Right cardiac atrium (tissue), 5 donors: ENCODE data around the gene ANKRD44. TPM values are rescaled to one million over a fixed set of nuclear protein-coding genes. Genes with fewer than 3 reads are reported as not detected.
"Not testable (repeated sequence)": the region's sequence is repeated elsewhere in the genome, so short reads cannot be mapped to it uniquely, and the experiment has no call there.

Experiments used
- ATAC-seq, 2 donors: fragments of 200-7000 bp; cut with Tn5 transposase; one replicate each; pipeline versions ENCODE4 v1.8.0 to v1.9.1; 2020; ENCODE audit warnings: moderate library complexity in 2 of 2, mild to moderate bottlenecking in 1 of 2
- DNase-seq, 3 donors: peaks; one replicate each; pipeline ENCODE4 v3.0.0-alpha.2; 2020
- H3K27ac ChIP-seq: one replicate; pipeline ENCODE4 v1.5.1; 2013; ENCODE audit warnings: mild to moderate bottlenecking, low read length, control low read depth, moderate library complexity
- H3K27me3 ChIP-seq: one replicate; pipeline ENCODE4 v1.6.1; 2013; ENCODE audit not compliant: control insufficient read depth, insufficient read depth
- H3K4me1 ChIP-seq: one replicate; pipeline ENCODE4 v1.6.1; 2013; ENCODE audit warnings: low read length; ENCODE audit not compliant: control insufficient read depth, insufficient read depth
- H3K4me3 ChIP-seq: one replicate; pipeline ENCODE4 v1.5.1; 2013; ENCODE audit warnings: low read length, control low read depth
- H3K9me3 ChIP-seq: one replicate; pipeline ENCODE4 v1.6.1; 2013; ENCODE audit warnings: low read length; ENCODE audit not compliant: control insufficient read depth
- WGBS: extraction: QIAGEN DNeasy Blood & Tissue Kit; methylation state at CpG from one replicate; pipeline ENCODE4 v1.1.7; 2013; 5-methylcytosine and 5-hydroxymethylcytosine counted together
- intact Hi-C, 4 donors: fragments of 100-400 bp; cut with DNase I; formaldehyde crosslinking; loops; one replicate each; pipeline versions ENCODE4 v1.11.0 to v1.14.0; 2022 to 2023
- polyA plus RNA-seq: library from polyadenylated mRNA; stranded (reverse); fragments of 200-250 nt; gene quantifications from one replicate; pipeline ENCODE4 v1.2.3, GENCODE V29; 2013
- total RNA-seq, 4 donors: library from RNA; stranded (reverse); fragmentation: NEBNext Ultra II Directional; extraction: Animal tissue kit (Norgen Biotek cat#: 25700); gene quantifications; one replicate each; pipeline ENCODE4 v1.2.1, GENCODE V29; 2021
- donor health status: healthy with polysubstance abuse.
- donor health status: DM: no; HTN: yes; CAD: no.
- donor health status: DM: no; HTN: no; CAD: no.
- donor health status: DM: no; HTN: yes; CAD: no; lungs with severe emphysema.
- donor health status: DM: yes; HTN: yes; CAD: no.

The ANKRD44 gene
- total and polyA plus RNA-seq, 5 donors: 4.8 to 18.8 (median 14.3) TPM

GRCh38 chr2:197028230-197028629 is 282.4 kb downstream of the ANKRD44 start:
- no peak overlapping the region for H3K4me3 ChIP-seq
- no peaks in the 10 kb centered on the region for H3K4me1 ChIP-seq
- no peaks in the 10 kb centered on the region for H3K9me3 ChIP-seq
- no peak overlapping the region for H3K27ac ChIP-seq
- 52% methylated on average over 4 of the region's 4 CpGs for WGBS
- no peaks in the 10 kb centered on the region for H3K27me3 ChIP-seq
- DNase-seq (no peak), ATAC-seq (no peak)
- intact Hi-C loops: no loop called here

- Histone ChIP-seq H3K4me1 (no peaks in the 10 kb centered on the region), H3K27me3 (no peaks in the 10 kb centered on the region), H3K9me3 (no peaks in the 10 kb centered on the region), H3K4me3 (no peak overlapping the region), H3K27ac (no peak overlapping the region)
- no peak for DNase-seq
- WGBS: 71% methylated on average over 2 of the region's 2 CpGs
- intact Hi-C loops: no loop called here
- no peak for ATAC-seq
These were observed 286.4 kb downstream of the ANKRD44 start for GRCh38 chr2:197024206-197024605.

GRCh38 chr2:197020921-197021320 is 289.7 kb downstream of the ANKRD44 start:
- H3K27me3 ChIP-seq, H3K27ac ChIP-seq, H3K4me3 ChIP-seq, ATAC-seq, intact Hi-C loops, H3K4me1 ChIP-seq, H3K9me3 ChIP-seq, DNase-seq: not testable (repeated sequence)
- 96% methylated on average over 2 of the region's 2 CpGs for WGBS

GRCh38 chr2:197013098-197013497 is 297.5 kb downstream of the ANKRD44 start:
- H3K27me3 ChIP-seq: no peaks in the 10 kb centered on the region
- no peaks in the 10 kb centered on the region for H3K4me1 ChIP-seq
- H3K27ac ChIP-seq: no peak overlapping the region
- DNase-seq (no peak), ATAC-seq (no peak)
- H3K9me3 ChIP-seq: no peaks in the 10 kb centered on the region
- intact Hi-C loops: loop anchor here in 1 of 4 donors (10.0 kb wide), 1 partner anchor 302 kb away; the partner anchor contains the start of gene ANKRD44
- 97% methylated on average over 2 of the region's 2 CpGs for WGBS
- no peak overlapping the region for H3K4me3 ChIP-seq

GRCh38 chr2:197011801-197012641 is 298.6 kb downstream of the ANKRD44 start:
- Histone ChIP-seq H3K9me3 (no peaks in the 10 kb centered on the region), H3K27ac (no peak overlapping the region), H3K4me1 (no peaks in the 10 kb centered on the region), H3K27me3 (no peaks in the 10 kb centered on the region), H3K4me3 (no peak overlapping the region)
- peak; percentile 74 to 81 for ATAC-seq
- no peak for DNase-seq
- WGBS: 15% methylated on average over 5 of the region's 5 CpGs
- intact Hi-C loops: loop anchor here in 1 of 4 donors (10.0 kb wide), 1 partner anchor 303 kb away; the partner anchor contains the start of gene ANKRD44

- no peak for ATAC-seq
- no peak overlapping the region for H3K4me3 ChIP-seq
- H3K27me3 ChIP-seq: no peaks in the 10 kb centered on the region
- no peaks in the 10 kb centered on the region for H3K4me1 ChIP-seq
- intact Hi-C loops: loop anchor here in 1 of 4 donors (10.0 kb wide), 1 partner anchor 304 kb away; the partner anchor contains the start of gene ANKRD44
- WGBS: 86% methylated on average over 2 of the region's 2 CpGs
- H3K27ac ChIP-seq: no peak overlapping the region
- no peak for DNase-seq
- H3K9me3 ChIP-seq: no peaks in the 10 kb centered on the region
These were observed 299.6 kb downstream of the ANKRD44 start for GRCh38 chr2:197011021-197011417.

GRCh38 chr2:197010200-197011020 is 300.2 kb downstream of the ANKRD44 start:
- intact Hi-C loops: loop anchor here in 1 of 4 donors (10.0 kb wide), 1 partner anchor 304 kb away; the partner anchor contains the start of gene ANKRD44
- H3K4me1 ChIP-seq: no peaks in the 10 kb centered on the region
- WGBS: 84% methylated on average over 23 of the region's 23 CpGs
- no peaks in the 10 kb centered on the region for H3K27me3 ChIP-seq
- H3K4me3 ChIP-seq: no peak overlapping the region
- no peaks in the 10 kb centered on the region for H3K9me3 ChIP-seq
- ATAC-seq (no peak), DNase-seq (peak in 1 of 3 donors; percentile 43)
- H3K27ac ChIP-seq: no peak overlapping the region

- ATAC-seq, intact Hi-C loops, H3K27me3 ChIP-seq, H3K4me1 ChIP-seq, H3K27ac ChIP-seq, DNase-seq, H3K9me3 ChIP-seq, H3K4me3 ChIP-seq: not testable (repeated sequence)
- 94% methylated on average over 13 of the region's 13 CpGs for WGBS
These were observed 301.7 kb downstream of the ANKRD44 start for GRCh38 chr2:197008741-197009341.

- Histone ChIP-seq H3K27ac (no peak overlapping the region), H3K27me3 (no peaks in the 10 kb centered on the region), H3K9me3 (no peaks in the 10 kb centered on the region), H3K4me3 (no peak overlapping the region), H3K4me1 (no peaks in the 10 kb centered on the region)
- no peak for ATAC-seq
- 67% methylated on average over 4 of the region's 4 CpGs for WGBS
- intact Hi-C loops: no loop called here
- no peak for DNase-seq
These were observed 302.6 kb downstream of the ANKRD44 start for GRCh38 chr2:197007716-197008628.

GRCh38 chr2:197001921-197002320 is 308.7 kb downstream of the ANKRD44 start:
- WGBS: 96% methylated on average over 1 of the region's 1 CpG
- no peaks in the 10 kb centered on the region for H3K9me3 ChIP-seq
- no peaks in the 10 kb centered on the region for H3K4me1 ChIP-seq
- H3K27ac ChIP-seq: no peak overlapping the region
- no peak overlapping the region for H3K4me3 ChIP-seq
- no peaks in the 10 kb centered on the region for H3K27me3 ChIP-seq
- no peak for ATAC-seq
- DNase-seq: no peak
- intact Hi-C loops: no loop called here
